Mammary epithelial cell (primary cell): ENCODE measurements around the gene ABCC3.

Source experiments
- EZH2 ChIP-seq: IDR thresholded peaks from 2 replicates; pipeline ENCODE4 v1.6.1; 2012; ENCODE audit warnings: low read length, inconsistent platforms, borderline replicate concordance
- TF ChIP-seq, protein P1 (sequence below), 2 donors: IDR thresholded peaks in 1 of 2; conservative IDR thresholded peaks in 1 of 2; 2 replicates each; pipeline ENCODE4 v1.5.1; 2011 to 2012; ENCODE audit warnings: inconsistent platforms in 2 of 2, low read length in 2 of 2, mild to moderate bottlenecking in 2 of 2, control low read depth in 1 of 2, low read depth in 1 of 2; ENCODE audit not compliant: insufficient read depth in 1 of 2; ENCODE audit errors: extremely low read depth in 1 of 2

GRCh38 chr17:50614471-50615051, 20.1 kb upstream of the ABCC3 start:
- TF ChIP-seq EZH2 = no peak
- TF ChIP-seq, protein P1, sequence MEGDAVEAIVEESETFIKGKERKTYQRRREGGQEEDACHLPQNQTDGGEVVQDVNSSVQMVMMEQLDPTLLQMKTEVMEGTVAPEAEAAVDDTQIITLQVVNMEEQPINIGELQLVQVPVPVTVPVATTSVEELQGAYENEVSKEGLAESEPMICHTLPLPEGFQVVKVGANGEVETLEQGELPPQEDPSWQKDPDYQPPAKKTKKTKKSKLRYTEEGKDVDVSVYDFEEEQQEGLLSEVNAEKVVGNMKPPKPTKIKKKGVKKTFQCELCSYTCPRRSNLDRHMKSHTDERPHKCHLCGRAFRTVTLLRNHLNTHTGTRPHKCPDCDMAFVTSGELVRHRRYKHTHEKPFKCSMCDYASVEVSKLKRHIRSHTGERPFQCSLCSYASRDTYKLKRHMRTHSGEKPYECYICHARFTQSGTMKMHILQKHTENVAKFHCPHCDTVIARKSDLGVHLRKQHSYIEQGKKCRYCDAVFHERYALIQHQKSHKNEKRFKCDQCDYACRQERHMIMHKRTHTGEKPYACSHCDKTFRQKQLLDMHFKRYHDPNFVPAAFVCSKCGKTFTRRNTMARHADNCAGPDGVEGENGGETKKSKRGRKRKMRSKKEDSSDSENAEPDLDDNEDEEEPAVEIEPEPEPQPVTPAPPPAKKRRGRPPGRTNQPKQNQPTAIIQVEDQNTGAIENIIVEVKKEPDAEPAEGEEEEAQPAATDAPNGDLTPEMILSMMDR (conservative IDR thresholded peaks at IDR 0.05 in 1 of 2, IDR thresholded peaks at IDR 0.05 in 1 of 2; ENCODE audit: extremely low read depth in 1 of 2, insufficient read depth in 1 of 2, low read depth in 1 of 2, low read length in 2 of 2) = no peak
